Naive thymus-derived CD4-positive, alpha-beta T cell (primary cell): Measurements from ENCODE around the gene SLAIN1. TPM values are rescaled to one million over a fixed set of nuclear protein-coding genes. Genes with fewer than 3 reads are reported as not detected.

Experiments
- ATAC-seq: fragments of 150-1000 bp; cut with Tn5 transposase; 2 replicates; pipeline ENCODE4 v1.10.0; 2021; ENCODE audit warnings: mild to moderate bottlenecking, moderate library complexity
- CTCF ChIA-PET: fragments of 350-600 bp; sonication (Branson Sonifier 250); formaldehyde crosslinking; loops from one replicate; lab custom pipeline; 2021; ENCODE audit warnings: antibody characterized with exemption; lab: Charles Lee
- POLR2A ChIA-PET: fragments of 350-600 bp; sonication (Branson Sonifier 250); formaldehyde crosslinking; loops from one replicate; lab custom pipeline; 2021; ENCODE audit warnings: antibody characterized with exemption, inconsistent platforms; lab: Charles Lee
- DNase-seq, 9 donors: peaks; one replicate each; pipeline versions ENCODE4 v3.0.0 to v3.0.0-alpha.2; 2020 to 2022; ENCODE audit warnings: mixed read lengths in 1 of 9
- H3K27ac ChIP-seq: one replicate; pipeline ENCODE4 v1.7.0; 2013; ENCODE audit warnings: mild to moderate bottlenecking, low read depth, low read length, moderate library complexity
- H3K27me3 ChIP-seq, 2 donors: one replicate each; pipeline ENCODE4 v1.7.0; 2013; ENCODE audit warnings: low read length in 2 of 2, mild to moderate bottlenecking in 2 of 2, moderate library complexity in 2 of 2; ENCODE audit not compliant: control insufficient read depth in 2 of 2, insufficient read depth in 2 of 2
- H3K36me3 ChIP-seq, 3 experiments: 1 replicate in 2 of 3; 2 replicates in 1 of 3; pipeline ENCODE4 v1.7.0; 2013; ENCODE audit warnings: low read length in 3 of 3, mild to moderate bottlenecking in 3 of 3, moderate library complexity in 1 of 3; ENCODE audit not compliant: insufficient read depth in 3 of 3, control insufficient read depth in 2 of 3
- H3K4me1 ChIP-seq, 2 donors: one replicate each; pipeline ENCODE4 v1.7.0; 2013; ENCODE audit warnings: low read length in 2 of 2, mild to moderate bottlenecking in 2 of 2, moderate library complexity in 1 of 2; ENCODE audit not compliant: control insufficient read depth in 2 of 2, insufficient read depth in 2 of 2
- H3K4me3 ChIP-seq: 2 replicates; pipeline ENCODE4 v1.7.0; 2013; ENCODE audit warnings: mild to moderate bottlenecking, low read length
- H3K9me3 ChIP-seq, 3 experiments: 1 replicate in 2 of 3; 2 replicates in 1 of 3; pipeline ENCODE4 v1.7.0; 2013; ENCODE audit warnings: low read length in 3 of 3; ENCODE audit not compliant: control insufficient read depth in 2 of 3
- H3K27ac Mint-ChIP-seq, 9 donors: one replicate each; pipeline ENCODE4 v1.8.0; 2020 to 2022; ENCODE audit warnings: mixed read lengths in 9 of 9, mild to moderate bottlenecking in 8 of 9, moderate library complexity in 5 of 9, inconsistent platforms in 2 of 9
- H3K27me3 Mint-ChIP-seq, 5 donors: one replicate each; pipeline ENCODE4 v1.8.0; 2021 to 2022; ENCODE audit warnings: mixed read lengths in 5 of 5, mild to moderate bottlenecking in 1 of 5
- H3K36me3 Mint-ChIP-seq, 5 donors: one replicate each; pipeline ENCODE4 v1.8.0; 2020 to 2022; ENCODE audit warnings: mixed read lengths in 5 of 5, mild to moderate bottlenecking in 3 of 5, inconsistent platforms in 1 of 5
- H3K4me1 Mint-ChIP-seq, 7 donors: one replicate each; pipeline ENCODE4 v1.8.0; 2020 to 2022; ENCODE audit warnings: mixed read lengths in 7 of 7, mild to moderate bottlenecking in 3 of 7, inconsistent platforms in 1 of 7
- H3K4me3 Mint-ChIP-seq, 10 donors: one replicate each; pipeline ENCODE4 v1.8.0; 2020 to 2022; ENCODE audit warnings: mild to moderate bottlenecking in 10 of 10, mixed read lengths in 10 of 10, moderate library complexity in 6 of 10, inconsistent platforms in 2 of 10
- H3K9me3 Mint-ChIP-seq, 11 donors: one replicate each; pipeline ENCODE4 v1.8.0; 2020 to 2022; ENCODE audit warnings: mixed read lengths in 11 of 11, mild to moderate bottlenecking in 4 of 11, inconsistent platforms in 1 of 11, moderate library complexity in 1 of 11
- intact Hi-C, 2 donors: fragments of 100-400 bp; cut with micrococcal nuclease; formaldehyde crosslinking; loops; one replicate each; pipeline ENCODE4 v1.15.1; 2023
- polyA plus RNA-seq, 2 donors: library from polyadenylated mRNA; unstranded; fragments of 300-500 nt; fragmentation: Illumina TruSeq; gene quantifications; one replicate each; pipeline ENCODE4 v1.2.3, GENCODE V29; 2021
- total RNA-seq, 6 experiments: library from RNA in 5 of 6; stranded (reverse) in 5 of 6; gene quantifications; 1 replicate in 5 of 6; 2 replicates in 1 of 6; pipeline ENCODE4 v1.2.3 and lab custom pipeline; 2021 to 2026

Gene SLAIN1
- total and polyA plus RNA-seq, 7 experiments from 2014 or later: 21.5 to 67.8 (median 32.2) TPM

DNA sequence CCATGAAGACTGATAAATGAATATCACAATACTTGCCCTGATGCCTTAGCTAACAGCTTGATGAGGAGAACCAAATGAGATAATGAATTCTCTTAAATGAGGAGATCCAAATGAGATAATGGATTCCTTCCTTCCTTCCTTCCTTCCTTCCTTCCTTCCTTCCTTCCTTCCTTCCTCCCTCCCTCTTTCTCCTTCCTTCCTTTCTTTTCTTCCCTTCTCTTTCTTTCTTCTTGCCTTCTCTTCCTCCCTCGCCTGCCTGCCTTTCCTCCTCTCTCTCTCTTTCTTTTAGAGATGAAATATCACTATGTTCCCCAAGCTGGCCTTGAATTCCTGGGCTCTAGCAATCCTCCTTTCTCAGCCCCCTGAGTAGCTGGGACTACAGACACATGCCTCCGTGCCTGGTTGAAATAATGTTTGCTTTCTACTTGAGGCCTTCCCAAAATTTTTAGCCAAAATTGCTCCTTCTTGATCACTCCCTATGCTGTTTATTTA lies 4.0 kb upstream of the SLAIN1 start:
- H3K27me3 Mint-ChIP-seq: peaks cover 0 to 56% (median 0%) of the 10 kb centered on the region in 5 donors
- DNase-seq (no peak), ATAC-seq (no peak)
- Histone ChIP-seq H3K27me3 (no peaks in the 10 kb centered on the region), H3K4me3 (no peak overlapping the region), H3K27ac (no peak overlapping the region), H3K9me3 (no peaks in the 10 kb centered on the region), H3K4me1 (peaks cover 0 to 4% of the 10 kb centered on the region in 2 donors), H3K36me3 (no peaks in the 10 kb centered on the region)
- intact Hi-C loops: loop anchor here (10.0 kb wide), 2 partner anchors 911 to 1929 kb away; partner anchors contain the start of gene POU4F1 (in 1 of the 2)
- no peaks in the 10 kb centered on the region for H3K36me3 Mint-ChIP-seq
- peak overlapping the region in 2 of 9 donors; percentile 1 to 2 for H3K27ac Mint-ChIP-seq
- peaks cover 7 to 30% (median 18%) of the 10 kb centered on the region in 7 donors for H3K4me1 Mint-ChIP-seq
- CTCF ChIA-PET: no interaction called here
- no peak overlapping the region for H3K4me3 Mint-ChIP-seq
- H3K9me3 Mint-ChIP-seq: no peaks in the 10 kb centered on the region
- POLR2A ChIA-PET: no interaction called here

GRCh38 chr13:77696006-77696878 lies 1.2 kb upstream of the SLAIN1 start:
- ChIA-PET POLR2A (interaction anchor here (0.7 to 3.5 kb wide), 9 partner anchors 9 to 1839 kb away, joined by 3 to 13 read pairs (median 4); partner anchors contain the start of gene MYCBP2), CTCF (interaction anchor here (0.7 to 1.5 kb wide), 3 partner anchors 9 to 1273 kb away, joined by 3 to 5 read pairs (median 4); no protein-coding TSS in a partner anchor)
- Histone ChIP-seq H3K36me3 (no peaks in the 10 kb centered on the region), H3K9me3 (no peaks in the 10 kb centered on the region), H3K4me3 (peak overlapping the region; percentile 55), H3K27ac (peak overlapping the region; percentile 87), H3K4me1 (peaks cover 17 to 18% of the 10 kb centered on the region in 2 donors), H3K27me3 (no peaks in the 10 kb centered on the region)
- Mint-ChIP-seq H3K4me1 (peaks cover 13 to 47% (median 36%) of the 10 kb centered on the region in 7 donors), H3K4me3 (peak overlapping the region; percentile 65 to 93 (median 86)), H3K27ac (peak overlapping the region; percentile 20 to 96 (median 66)), H3K36me3 (peaks cover 0 to 4% (median 0%) of the 10 kb centered on the region in 5 donors), H3K27me3 (peaks cover 0 to 52% (median 0%) of the 10 kb centered on the region in 5 donors), H3K9me3 (peaks cover 0 to 2% (median 0%) of the 10 kb centered on the region in 11 donors)
- ATAC-seq: peak; percentile 6
- DNase-seq: peak in 7 of 9 donors; percentile 19 to 64 (median 54)
- intact Hi-C loops: loop anchor here (1.0 to 10.0 kb wide), 15 partner anchors 36 to 1934 kb away; partner anchors contain the start of genes CLN5 (in 2 of the 2), POU4F1 (in 2 of the 2) and RBM26 (in 1 of the 2)

DNA sequence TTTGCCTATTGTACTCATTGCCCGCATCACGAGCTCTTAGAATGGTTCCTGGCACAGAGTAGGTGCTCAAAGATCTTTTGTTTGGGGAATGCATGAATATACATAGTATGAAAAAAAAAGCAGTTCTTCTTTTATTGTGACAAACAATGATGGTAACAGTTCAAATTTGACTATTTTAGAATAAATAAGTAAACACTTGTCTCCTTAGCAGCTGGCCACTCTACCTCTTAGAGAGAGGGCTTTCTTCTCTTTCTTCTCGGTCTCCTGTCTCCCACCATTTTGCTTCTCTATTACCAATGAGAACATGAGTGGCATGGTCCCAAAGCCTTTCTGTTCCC lies 639 bp upstream of the SLAIN1 start:
- H3K27ac ChIP-seq: peak overlapping the region; percentile 87
- DNase-seq (peak in 1 of 9 donors; percentile 30), ATAC-seq (peak; percentile 3)
- peaks cover 17 to 18% of the 10 kb centered on the region in 2 donors for H3K4me1 ChIP-seq
- POLR2A ChIA-PET: interaction anchor here (0.7 to 3.5 kb wide), 8 partner anchors 9 to 1838 kb away, joined by 3 to 13 read pairs (median 4); partner anchors contain the start of gene MYCBP2
- CTCF ChIA-PET: interaction anchor here (0.7 to 1.5 kb wide), 2 partner anchors 56 to 1273 kb away, joined by 4 to 5 read pairs; no protein-coding TSS in a partner anchor
- Mint-ChIP-seq H3K4me3 (peak overlapping the region; percentile 65 to 93 (median 86)), H3K27me3 (peaks cover 0 to 46% (median 0%) of the 10 kb centered on the region in 5 donors), H3K36me3 (peaks cover 0 to 4% (median 0%) of the 10 kb centered on the region in 5 donors), H3K27ac (peak overlapping the region; percentile 33 to 96 (median 79)), H3K9me3 (peaks cover 0 to 2% (median 0%) of the 10 kb centered on the region in 11 donors), H3K4me1 (peaks cover 13 to 47% (median 37%) of the 10 kb centered on the region in 7 donors)
- no peaks in the 10 kb centered on the region for H3K9me3 ChIP-seq
- intact Hi-C loops: loop anchor here (1.0 to 10.0 kb wide), 21 partner anchors 33 to 1935 kb away; partner anchors contain the start of genes CLN5 (in 2 of the 2), OBI1 (in 2 of the 2), POU4F1 (in 2 of the 2) and FBXL3 (in 1 of the 2)
- H3K27me3 ChIP-seq: no peaks in the 10 kb centered on the region
- H3K36me3 ChIP-seq: no peaks in the 10 kb centered on the region
- peak overlapping the region; percentile 55 for H3K4me3 ChIP-seq

DNA sequence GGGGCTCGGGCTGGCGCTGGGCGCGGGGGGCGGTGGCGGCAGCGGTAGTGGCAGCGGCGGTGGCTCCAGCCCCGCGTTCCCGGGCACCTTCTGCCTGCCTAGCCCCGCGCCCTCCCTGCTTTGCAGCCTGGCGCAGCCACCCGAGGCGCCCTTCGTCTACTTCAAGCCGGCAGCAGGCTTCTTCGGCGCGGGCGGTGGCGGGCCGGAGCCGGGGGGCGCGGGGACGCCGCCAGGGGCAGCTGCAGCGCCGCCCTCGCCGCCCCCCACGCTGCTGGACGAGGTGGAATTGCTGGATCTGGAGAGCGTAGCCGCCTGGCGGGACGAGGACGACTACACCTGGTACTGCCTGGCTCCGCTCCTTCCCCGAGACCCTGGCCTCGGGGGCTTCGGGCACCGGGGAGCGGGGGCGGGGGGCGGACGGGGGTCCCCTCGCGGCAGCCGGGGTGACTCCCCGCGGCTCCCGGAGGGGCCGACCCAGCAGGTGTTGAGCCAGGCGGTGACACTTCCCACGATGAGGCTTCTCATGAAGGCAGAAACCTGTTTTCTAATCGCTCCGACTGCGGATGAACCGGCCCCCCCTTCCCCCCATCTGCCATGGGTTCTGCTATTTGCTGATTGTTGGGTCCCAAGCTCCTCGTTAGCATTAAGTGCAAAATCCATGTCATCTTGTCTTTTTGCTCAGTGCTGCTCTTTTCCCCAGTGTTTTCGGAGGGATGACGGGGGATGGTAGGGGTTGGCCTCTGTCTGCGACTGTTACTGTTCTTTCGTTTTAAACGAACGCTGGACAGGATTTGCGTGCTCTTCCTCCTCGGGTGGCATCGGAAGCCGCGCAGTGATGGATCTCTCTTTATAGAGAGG lies 943 bp downstream of the SLAIN1 start:
- Mint-ChIP-seq H3K4me1 (peaks cover 18 to 62% (median 53%) of the 10 kb centered on the region in 7 donors), H3K27ac (peak overlapping the region; percentile 86 to 96 (median 93)), H3K27me3 (peaks cover 0 to 33% (median 0%) of the 10 kb centered on the region in 5 donors), H3K36me3 (peaks cover 0 to 7% (median 0%) of the 10 kb centered on the region in 5 donors), H3K9me3 (peaks cover 0 to 2% (median 0%) of the 10 kb centered on the region in 11 donors), H3K4me3 (peak overlapping the region; percentile 90 to 100 (median 95))
- POLR2A ChIA-PET: interaction anchor here (0.9 to 3.5 kb wide), 3 partner anchors 8 to 813 kb away, joined by 3 to 13 read pairs (median 3); partner anchors contain the start of gene KCTD12
- no peaks in the 10 kb centered on the region for H3K27me3 ChIP-seq
- peak; percentile 39 for ATAC-seq
- CTCF ChIA-PET: interaction anchor here (0.6 to 1.3 kb wide), 4 partner anchors 58 to 1794 kb away, joined by 3 read pairs; no protein-coding TSS in a partner anchor
- peak; percentile 29 to 68 (median 60) for DNase-seq
- peaks cover 17 to 18% of the 10 kb centered on the region in 2 donors for H3K4me1 ChIP-seq
- no peaks in the 10 kb centered on the region for H3K36me3 ChIP-seq
- H3K27ac ChIP-seq: peak overlapping the region; percentile 67
- H3K4me3 ChIP-seq: peak overlapping the region; percentile 94
- H3K9me3 ChIP-seq: no peaks in the 10 kb centered on the region
- intact Hi-C loops: loop anchor here (1.0 to 10.0 kb wide), 14 partner anchors 34 to 1936 kb away; partner anchors contain the start of genes POU4F1 (in 2 of the 2), CLN5 (in 1 of the 2), FBXL3 (in 1 of the 2) and RBM26 (in 1 of the 2)

DNA sequence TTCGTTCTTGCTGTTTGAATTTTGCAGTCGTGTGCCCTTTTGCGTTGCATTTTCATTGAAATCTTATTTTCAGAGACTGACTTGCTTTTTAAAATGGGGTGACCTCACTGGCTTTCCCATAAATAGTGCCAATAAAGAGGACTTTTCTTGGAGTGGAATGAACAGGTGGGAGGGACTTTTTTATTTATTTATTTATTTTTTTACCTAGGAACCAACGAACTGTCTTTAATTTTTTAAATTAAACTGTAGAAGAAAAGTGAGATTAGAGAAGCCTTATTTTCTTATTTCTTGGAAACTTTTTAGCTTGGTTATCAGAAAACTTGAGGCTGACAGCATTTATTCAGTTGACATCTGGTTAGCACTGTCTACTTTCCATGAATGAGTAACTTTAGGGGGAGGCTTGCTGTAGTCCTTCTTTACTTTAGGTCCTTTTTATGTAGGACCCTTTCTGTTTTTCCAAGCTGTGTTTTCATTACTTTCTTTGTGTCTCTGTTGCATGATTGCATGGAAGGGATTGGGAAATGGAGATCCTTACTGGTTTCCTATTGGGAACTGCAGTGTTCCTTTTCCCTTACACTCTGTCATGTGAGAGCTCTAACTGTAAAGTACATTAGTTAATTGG lies 1.7 kb downstream of the SLAIN1 start:
- intact Hi-C loops: loop anchor here (1.0 to 10.0 kb wide), 13 partner anchors 33 to 1937 kb away; partner anchors contain the start of genes POU4F1 (in 2 of the 2), CLN5 (in 1 of the 2), FBXL3 (in 1 of the 2) and RBM26 (in 1 of the 2)
- Histone ChIP-seq H3K9me3 (no peaks in the 10 kb centered on the region), H3K27ac (peak overlapping the region; percentile 67), H3K27me3 (no peaks in the 10 kb centered on the region), H3K4me3 (peak overlapping the region; percentile 94), H3K36me3 (no peaks in the 10 kb centered on the region), H3K4me1 (peaks cover 17 to 18% of the 10 kb centered on the region in 2 donors)
- peak overlapping the region; percentile 86 to 96 (median 93) for H3K27ac Mint-ChIP-seq
- no peak for ATAC-seq
- H3K4me3 Mint-ChIP-seq: peak overlapping the region; percentile 90 to 100 (median 95)
- ChIA-PET POLR2A (interaction anchor here (0.6 to 3.5 kb wide), 4 partner anchors 9 to 372 kb away, joined by 3 to 13 read pairs (median 3); partner anchors contain the start of gene MYCBP2), CTCF (interaction anchor here (0.5 to 1.3 kb wide), 3 partner anchors 57 to 1818 kb away, joined by 3 read pairs; no protein-coding TSS in a partner anchor)
- DNase-seq: no peak
- peaks cover 0 to 8% (median 0%) of the 10 kb centered on the region in 5 donors for H3K36me3 Mint-ChIP-seq
- H3K4me1 Mint-ChIP-seq: peaks cover 18 to 62% (median 55%) of the 10 kb centered on the region in 7 donors
- peaks cover 0 to 27% (median 0%) of the 10 kb centered on the region in 5 donors for H3K27me3 Mint-ChIP-seq
- H3K9me3 Mint-ChIP-seq: peaks cover 0 to 2% (median 0%) of the 10 kb centered on the region in 11 donors
